RWPE1 (cell line): Measurements from ENCODE around the gene GAR1.
"Not testable (repeated sequence)": the region's sequence is repeated elsewhere in the genome, so short reads cannot be mapped to it uniquely, and the experiment has no call there.

Experiments used
- CTCF ChIA-PET: fragments of 350-600 bp; sonication (Branson Sonifier 250); formaldehyde crosslinking; extraction: SDS; loops from one replicate; lab custom pipeline; 2021; lab: Yijun Ruan, JAX
- POLR2A ChIA-PET: fragments of 400-600 bp; formaldehyde crosslinking; extraction: SDS; loops from one replicate; lab custom pipeline; 2020; ENCODE audit warnings: antibody characterized with exemption; ENCODE audit not compliant: low non-redundant PET; lab: Yijun Ruan, JAX
- DNase-seq: peaks from one replicate; pipeline ENCODE4 v3.0.0; 2012; ENCODE audit warnings: low spot score
- H3K27ac ChIP-seq: fragments of 450-650 bp; 2 replicates; pipeline ENCODE4 v1.5.1; 2017
- TF ChIP-seq, protein P1 (sequence below): fragments of 450-650 bp; conservative IDR thresholded peaks from 2 replicates; pipeline ENCODE4 v1.5.1; 2017; ENCODE audit warnings: low read depth, mild to moderate bottlenecking

Gene GAR1

DNA sequence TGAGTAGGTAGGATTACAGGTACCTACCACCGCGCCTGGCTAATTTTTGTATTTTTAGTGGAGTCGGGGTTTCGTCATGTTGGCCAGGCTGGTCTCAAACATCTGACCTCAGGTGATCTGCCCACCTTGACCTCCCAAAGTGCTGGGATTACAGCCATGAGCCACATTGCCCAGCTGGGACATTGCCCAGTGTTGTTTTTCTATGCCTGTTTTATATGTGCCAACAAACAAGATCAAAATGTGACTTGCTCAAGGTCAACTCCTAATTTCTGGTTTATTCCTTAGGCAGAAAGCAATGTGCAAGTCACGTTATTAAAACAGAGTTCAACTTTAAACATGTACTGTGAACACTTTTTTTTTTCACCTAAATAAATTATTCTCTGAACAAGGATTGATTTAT, 35.0 kb downstream of the GAR1 start:
- ChIA-PET POLR2A (no interaction called here), CTCF (interaction anchor here (0.5 kb wide), 1 partner anchor 35 kb away, joined by 3 read pairs; no protein-coding TSS in a partner anchor)
- no peak overlapping the region for H3K27ac ChIP-seq
- TF ChIP-seq, protein P1, sequence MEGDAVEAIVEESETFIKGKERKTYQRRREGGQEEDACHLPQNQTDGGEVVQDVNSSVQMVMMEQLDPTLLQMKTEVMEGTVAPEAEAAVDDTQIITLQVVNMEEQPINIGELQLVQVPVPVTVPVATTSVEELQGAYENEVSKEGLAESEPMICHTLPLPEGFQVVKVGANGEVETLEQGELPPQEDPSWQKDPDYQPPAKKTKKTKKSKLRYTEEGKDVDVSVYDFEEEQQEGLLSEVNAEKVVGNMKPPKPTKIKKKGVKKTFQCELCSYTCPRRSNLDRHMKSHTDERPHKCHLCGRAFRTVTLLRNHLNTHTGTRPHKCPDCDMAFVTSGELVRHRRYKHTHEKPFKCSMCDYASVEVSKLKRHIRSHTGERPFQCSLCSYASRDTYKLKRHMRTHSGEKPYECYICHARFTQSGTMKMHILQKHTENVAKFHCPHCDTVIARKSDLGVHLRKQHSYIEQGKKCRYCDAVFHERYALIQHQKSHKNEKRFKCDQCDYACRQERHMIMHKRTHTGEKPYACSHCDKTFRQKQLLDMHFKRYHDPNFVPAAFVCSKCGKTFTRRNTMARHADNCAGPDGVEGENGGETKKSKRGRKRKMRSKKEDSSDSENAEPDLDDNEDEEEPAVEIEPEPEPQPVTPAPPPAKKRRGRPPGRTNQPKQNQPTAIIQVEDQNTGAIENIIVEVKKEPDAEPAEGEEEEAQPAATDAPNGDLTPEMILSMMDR, result no peak
- DNase-seq, result no peak

DNA sequence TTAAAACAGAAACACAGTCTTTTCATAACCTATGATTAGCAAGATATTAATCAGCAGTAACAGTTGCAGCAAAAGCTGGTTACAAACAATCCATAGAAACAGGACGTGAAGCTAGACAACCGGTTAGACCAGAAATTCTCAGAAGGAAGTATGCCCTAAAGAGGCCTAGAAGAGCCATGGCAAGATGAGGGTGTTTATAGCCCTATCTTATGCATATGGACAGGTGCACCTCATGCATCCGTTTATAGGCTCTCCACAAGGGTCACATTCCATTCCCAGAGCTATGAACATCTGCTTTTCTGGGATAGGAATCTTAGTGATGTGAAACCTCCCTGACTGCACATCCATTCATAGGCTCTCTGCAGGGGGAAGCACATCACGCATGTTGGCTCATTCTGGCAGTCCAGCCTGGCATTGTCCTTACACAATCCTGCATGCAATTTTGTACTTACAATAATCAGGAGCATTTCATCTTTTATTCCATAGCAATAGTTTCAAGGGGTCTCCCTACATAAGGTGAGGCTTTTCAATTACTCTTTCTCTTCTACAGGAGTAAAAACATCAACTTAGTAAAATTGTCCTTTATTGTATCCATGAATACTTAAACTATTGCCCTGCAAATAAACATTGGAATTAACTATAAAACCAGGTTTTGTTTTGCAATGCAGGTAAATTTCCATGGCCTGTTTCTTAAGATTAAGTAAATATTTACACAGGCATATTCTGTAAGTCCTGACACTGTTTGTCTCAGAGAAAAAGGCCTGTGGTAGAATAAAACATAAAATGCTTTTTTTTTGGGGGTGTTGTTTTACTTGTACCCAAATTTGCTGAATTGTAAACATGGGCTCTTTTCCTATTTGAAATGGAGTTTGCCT, 44.1 kb downstream of the GAR1 start:
- H3K27ac ChIP-seq, CTCF ChIA-PET, DNase-seq, POLR2A ChIA-PET: not testable (repeated sequence)

DNA sequence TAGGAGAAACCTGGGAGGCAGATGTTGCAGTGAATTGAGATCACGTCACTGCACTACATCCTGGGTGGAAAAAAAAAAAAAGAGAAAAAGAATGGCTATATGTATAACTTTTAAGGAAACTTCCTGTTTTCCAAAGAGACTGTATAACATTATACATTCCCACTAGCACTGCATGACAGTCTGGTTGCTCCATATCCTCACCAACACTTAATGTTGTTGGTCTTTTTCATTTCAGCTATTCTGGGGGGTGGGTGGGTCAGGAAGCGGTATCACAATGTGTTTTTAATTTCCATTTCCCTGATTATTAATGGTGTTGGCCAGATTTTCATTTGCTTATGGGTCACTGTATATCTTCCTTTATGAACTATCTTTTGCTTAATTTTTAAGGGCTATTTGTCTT, 45.7 kb downstream of the GAR1 start:
- TF ChIP-seq, protein P1, result no peak
- no peak overlapping the region for H3K27ac ChIP-seq
- ChIA-PET CTCF (interaction anchor here (0.6 kb wide), 1 partner anchor 1738 kb away, joined by 3 read pairs; no protein-coding TSS in a partner anchor), POLR2A (no interaction called here)
- DNase-seq, result no peak

DNA sequence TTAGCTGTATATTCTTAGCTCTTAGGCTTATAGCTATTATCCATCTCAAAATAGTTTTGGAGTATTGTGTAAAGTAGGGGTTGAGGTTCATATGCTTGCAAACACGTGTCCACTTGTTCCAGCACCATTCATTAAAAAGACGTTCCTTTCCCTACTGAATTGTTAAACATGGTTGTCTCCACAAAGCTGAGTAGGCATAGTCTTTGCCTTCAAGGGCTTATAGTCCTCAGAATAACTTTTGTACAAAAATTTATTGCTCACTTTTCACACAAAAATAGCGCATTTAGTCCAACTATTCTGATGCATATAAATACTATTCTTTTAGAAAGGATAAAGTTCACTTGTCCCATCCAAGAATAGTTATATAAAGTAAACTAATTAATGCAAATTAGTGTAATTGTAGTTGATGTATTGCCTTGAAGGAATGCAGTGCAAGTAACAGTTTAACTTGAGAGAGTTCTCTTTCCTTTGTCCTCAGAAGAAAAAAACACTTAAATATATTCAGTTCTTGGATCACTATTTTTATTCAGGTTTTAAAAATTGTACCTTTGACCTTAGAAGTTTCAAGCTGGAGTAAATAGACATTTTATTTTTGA, 46.5 kb downstream of the GAR1 start:
- TF ChIP-seq, protein P1, result no peak
- ChIA-PET POLR2A (no interaction called here), CTCF (no interaction called here)
- DNase-seq, result no peak
- H3K27ac ChIP-seq, result no peak overlapping the region

DNA sequence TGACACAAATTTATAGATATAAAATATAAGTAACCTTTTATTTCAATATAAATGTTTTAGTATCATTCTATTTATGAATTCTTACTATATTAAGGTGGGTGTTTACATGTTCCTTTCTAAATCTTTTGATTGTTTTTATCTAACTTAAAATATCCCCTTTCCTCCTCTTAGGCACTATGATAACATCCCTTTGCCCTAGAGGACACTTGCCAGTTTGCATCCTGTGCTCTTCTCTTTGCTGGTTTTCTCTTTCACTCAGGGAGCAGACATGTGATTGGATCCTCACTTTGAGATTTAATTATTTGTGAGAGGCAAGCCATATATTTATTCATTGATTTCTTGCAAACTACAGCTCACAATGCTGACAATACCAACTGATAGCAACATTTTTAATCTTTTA, 48.6 kb downstream of the GAR1 start:
- TF ChIP-seq, protein P1, result no peak
- no peak for DNase-seq
- CTCF ChIA-PET, result no interaction called here
- H3K27ac ChIP-seq, result no peak overlapping the region
- POLR2A ChIA-PET, result no interaction called here

DNA sequence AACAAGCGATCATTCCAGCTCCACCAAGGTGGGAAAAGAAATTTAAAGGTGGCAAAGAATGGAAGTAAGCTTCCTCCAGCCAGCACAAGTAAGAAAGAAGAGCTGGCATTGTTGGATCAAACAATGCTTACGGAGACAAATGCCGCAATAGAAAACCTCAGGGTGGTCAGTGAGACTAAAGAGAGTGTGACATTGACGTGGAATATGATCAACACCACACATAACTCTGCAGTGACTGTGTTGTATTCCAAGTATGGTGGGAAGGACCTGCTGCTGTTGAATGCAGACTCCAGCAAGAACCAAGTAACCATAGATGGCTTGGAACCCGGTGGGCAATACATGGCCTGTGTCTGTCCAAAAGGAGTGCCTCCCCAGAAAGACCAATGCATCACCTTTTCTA, 54.5 kb downstream of the GAR1 start:
- DNase-seq, result no peak
- TF ChIP-seq, protein P1, result no peak
- ChIA-PET POLR2A (no interaction called here), CTCF (interaction anchor here (0.6 kb wide), 1 partner anchor 445 kb away, joined by 3 read pairs; no protein-coding TSS in a partner anchor)
- H3K27ac ChIP-seq, result no peak overlapping the region

DNA sequence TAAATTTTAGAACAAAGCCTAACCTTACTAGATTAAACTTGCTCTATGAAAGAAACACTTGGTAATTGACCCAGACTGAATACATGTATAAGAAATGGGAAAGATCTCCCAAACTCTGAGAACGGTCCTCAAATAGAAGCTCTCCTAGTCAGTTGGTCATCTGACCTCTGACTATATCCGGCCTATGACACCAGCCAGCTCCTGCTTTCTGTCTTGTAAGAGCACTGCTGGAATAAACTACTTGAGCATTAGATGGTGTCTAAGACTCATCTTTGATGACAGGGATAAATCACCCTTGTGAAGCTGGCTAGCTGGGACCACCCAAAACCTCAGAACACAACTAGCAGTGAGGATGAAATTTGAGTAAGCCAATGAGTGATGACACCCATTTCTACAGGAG, 56.5 kb downstream of the GAR1 start:
- CTCF ChIA-PET, result no interaction called here
- POLR2A ChIA-PET, result no interaction called here
- DNase-seq, result no peak
- no peak overlapping the region for H3K27ac ChIP-seq
- TF ChIP-seq, protein P1, result no peak
